SJSA1 (cell line): ENCODE results near the gene HOMER1. TPM values are rescaled to one million over a fixed set of nuclear protein-coding genes. Genes with fewer than 3 reads are reported as not detected.
A peak's percentile ranks its signal among the peaks of the same experiment; 100 is the strongest.

Source experiments
- DNase-seq, 2 experiments: peaks; one replicate each; pipeline ENCODE4 v3.0.0-alpha.2; 2015 to 2020; ENCODE audit warnings: low spot score in 2 of 2, low read depth in 1 of 2
- H3K27ac ChIP-seq: fragments of 250-450 bp; sonication (Bioruptor Pico); 2 replicates; pipeline ENCODE4 v1.5.1; 2020; ENCODE audit warnings: mild to moderate bottlenecking, moderate library complexity
- H3K27me3 ChIP-seq: fragments of 250-450 bp; sonication (Bioruptor Pico); replicated peaks from 2 replicates; pipeline ENCODE4 v1.5.1; 2020; ENCODE audit warnings: mild to moderate bottlenecking, moderate library complexity
- H3K36me3 ChIP-seq: fragments of 250-450 bp; sonication (Bioruptor Pico); 2 replicates; pipeline ENCODE4 v1.5.1; 2020; ENCODE audit warnings: mild to moderate bottlenecking
- H3K4me1 ChIP-seq: fragments of 250-450 bp; sonication (Bioruptor Pico); replicated peaks from 2 replicates; pipeline ENCODE4 v1.6.1; 2021; ENCODE audit warnings: mild to moderate bottlenecking
- H3K4me3 ChIP-seq: fragments of 250-450 bp; sonication (Bioruptor Pico); 2 replicates; pipeline ENCODE4 v1.5.1; 2020; ENCODE audit warnings: mild to moderate bottlenecking
- H3K9me3 ChIP-seq: fragments of 250-450 bp; sonication (Bioruptor Pico); replicated peaks from 2 replicates; pipeline ENCODE4 v1.5.1; 2020; ENCODE audit warnings: mild to moderate bottlenecking
- total RNA-seq: library from RNA; depleted of rRNA; stranded (reverse); fragments of >200 nt; shearing (Covaris generic); gene quantifications from 2 replicates; pipeline ENCODE4 v1.2.3, GENCODE V29; 2014; rRNA removed

The HOMER1 gene
- 6.5 and 10.7 TPM in 2 replicates for total RNA-seq

DNA sequence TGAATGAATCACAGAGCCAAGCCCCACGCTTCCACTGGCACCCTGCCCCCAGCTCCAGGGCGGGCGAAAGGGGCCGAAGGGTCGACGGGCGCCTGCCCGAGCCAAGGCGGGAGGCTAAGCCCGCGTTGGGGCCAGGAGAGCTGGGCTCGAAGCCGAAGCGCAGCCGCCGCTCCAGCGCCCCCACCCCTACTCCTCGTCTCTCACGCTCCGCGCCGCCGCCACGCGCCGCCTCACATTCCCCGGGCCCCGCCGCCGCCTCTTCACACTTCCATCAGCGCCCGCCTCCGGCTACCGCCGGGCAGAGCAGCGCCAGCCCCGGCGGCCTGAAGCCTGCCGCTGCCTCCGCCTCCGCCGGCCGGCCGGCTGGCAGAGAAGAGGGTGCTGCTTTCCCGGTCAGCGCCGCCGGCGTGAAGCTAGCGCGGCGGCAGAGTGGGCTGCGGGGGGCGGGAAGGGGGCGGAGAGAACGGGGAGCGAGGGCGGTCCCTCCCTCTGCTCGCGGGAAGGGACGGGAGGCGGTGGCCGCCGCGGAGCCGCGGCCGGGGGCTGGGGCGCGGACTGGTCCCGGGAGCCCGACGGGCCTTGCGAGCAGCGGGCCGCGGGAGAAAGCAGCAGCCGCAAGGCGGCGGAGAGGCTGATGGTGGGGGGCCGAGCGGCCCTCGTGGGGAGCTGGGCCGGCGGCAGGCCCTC, at the start of gene HOMER1:
Gene HOMER1, minus strand, starts transcription at position 431 of the 687 bp plus-strand sequence. CDS start 1,360 bp downstream, outside the sequence.
- DNase-seq, result peak; percentile 81 to 85
- Histone ChIP-seq H3K4me1 (peaks cover 7% of the 10 kb centered on the region; the same call in 1 of the 2 replicates), H3K4me3 (peak within 1 kb of the TSS; percentile 83), H3K9me3 (no peaks in the 10 kb centered on the region), H3K36me3 (no peaks in the 10 kb centered on the region), H3K27ac (peak within 1 kb of the TSS; percentile 67), H3K27me3 (no peaks in the 10 kb centered on the region)

GRCh38 chr5:79563247-79563590, 49.3 kb upstream of the HOMER1 start:
- Histone ChIP-seq H3K4me1 (no peaks in the 10 kb centered on the region), H3K4me3 (no peak overlapping the region), H3K27me3 (no peaks in the 10 kb centered on the region), H3K9me3 (no peaks in the 10 kb centered on the region), H3K36me3 (no peaks in the 10 kb centered on the region), H3K27ac (no peak overlapping the region)
- DNase-seq, result no peak

GRCh38 chr5:79562351-79563246, 48.7 kb upstream of the HOMER1 start:
- no peaks in the 10 kb centered on the region for H3K36me3 ChIP-seq
- peak in 1 of 2 experiments; percentile 14 for DNase-seq
- H3K4me1 ChIP-seq, result no peaks in the 10 kb centered on the region
- no peaks in the 10 kb centered on the region for H3K27me3 ChIP-seq
- no peaks in the 10 kb centered on the region for H3K9me3 ChIP-seq
- no peak overlapping the region for H3K27ac ChIP-seq
- H3K4me3 ChIP-seq, result no peak overlapping the region

DNA sequence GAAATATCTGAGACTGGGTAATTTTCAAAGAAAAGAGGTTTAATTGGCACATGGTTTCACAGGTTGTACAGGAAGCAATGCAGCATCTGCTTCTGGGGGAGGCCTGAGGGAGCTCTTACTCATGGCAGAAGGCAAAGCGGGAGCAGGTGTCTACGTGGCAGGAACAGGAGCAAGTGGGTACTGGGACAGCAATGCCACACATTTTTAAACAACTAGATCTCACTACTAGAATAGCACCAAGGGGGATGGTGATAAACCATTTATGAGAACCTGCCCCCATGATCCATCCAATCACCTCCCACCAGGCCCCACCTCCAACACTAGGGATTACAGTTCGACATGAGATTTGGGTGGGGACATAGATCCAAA, 47.6 kb upstream of the HOMER1 start:
- Histone ChIP-seq H3K27me3 (no peaks in the 10 kb centered on the region), H3K4me1 (no peaks in the 10 kb centered on the region), H3K9me3 (no peaks in the 10 kb centered on the region), H3K4me3 (no peak overlapping the region), H3K27ac (no peak overlapping the region), H3K36me3 (no peaks in the 10 kb centered on the region)
- no peak for DNase-seq

DNA sequence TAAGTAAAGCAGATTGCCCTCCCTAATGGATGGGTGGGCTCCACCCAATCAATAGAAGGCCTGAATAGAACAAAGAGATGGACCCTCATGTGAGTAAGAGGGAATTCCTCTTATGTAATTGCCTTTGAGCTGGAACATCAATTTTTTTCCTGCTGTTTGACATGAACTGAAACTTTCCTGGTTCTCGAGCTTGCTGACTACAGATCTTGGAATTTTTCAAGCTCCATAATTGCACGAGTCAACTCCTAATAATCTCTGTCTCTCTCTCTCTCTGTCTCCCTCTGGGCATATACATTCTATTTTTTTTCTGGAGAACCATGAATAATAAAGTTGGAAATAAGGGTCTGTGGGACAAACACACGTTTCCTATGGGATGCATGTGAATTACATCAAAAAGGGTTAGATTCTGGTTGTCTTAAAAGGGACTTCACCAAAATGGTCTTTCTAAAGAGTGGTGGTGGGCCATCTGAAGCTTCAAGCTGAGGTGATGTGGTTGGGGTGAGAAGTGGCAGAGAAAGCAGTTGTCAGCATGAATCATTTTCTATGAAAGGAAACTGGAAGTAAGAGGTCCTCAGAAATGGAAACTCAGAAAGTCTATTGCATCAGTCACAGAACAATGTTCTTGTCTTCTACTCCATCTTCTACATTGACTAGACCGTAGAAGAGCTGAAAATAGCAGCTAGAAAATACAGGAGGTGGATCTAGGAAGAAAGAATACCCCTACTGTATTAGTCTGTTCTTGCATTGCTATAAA, 47.0 kb upstream of the HOMER1 start:
- H3K27me3 ChIP-seq, result no peaks in the 10 kb centered on the region
- no peak overlapping the region for H3K4me3 ChIP-seq
- H3K27ac ChIP-seq, result no peak overlapping the region
- H3K4me1 ChIP-seq, result no peaks in the 10 kb centered on the region
- H3K36me3 ChIP-seq, result no peaks in the 10 kb centered on the region
- no peak for DNase-seq
- H3K9me3 ChIP-seq, result no peaks in the 10 kb centered on the region

- no peak for DNase-seq
- Histone ChIP-seq H3K4me1 (no peaks in the 10 kb centered on the region), H3K27ac (no peak overlapping the region), H3K4me3 (no peak overlapping the region), H3K9me3 (no peaks in the 10 kb centered on the region), H3K27me3 (no peaks in the 10 kb centered on the region), H3K36me3 (no peaks in the 10 kb centered on the region)
Observed at GRCh38 chr5:79555418-79555817, 41.5 kb upstream of the HOMER1 start.

DNA sequence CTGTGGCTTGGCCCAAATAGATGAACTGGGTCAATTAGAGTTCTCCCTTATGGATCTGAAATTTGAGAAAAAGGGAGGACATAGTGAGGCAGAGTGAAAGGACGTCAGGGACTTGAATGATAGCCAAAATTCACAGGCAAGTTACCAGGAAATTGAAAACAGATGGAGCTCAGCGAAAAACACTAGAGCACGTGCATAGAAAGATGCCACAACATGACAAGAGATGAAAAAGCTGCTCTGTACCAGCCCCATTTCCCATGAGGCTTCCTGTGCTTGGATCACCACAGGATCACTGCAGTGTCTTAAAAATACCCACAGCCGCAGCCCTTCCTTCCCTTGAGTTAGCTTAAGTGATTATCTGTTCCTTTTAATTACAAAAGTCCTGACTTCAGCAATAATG, 39.0 kb upstream of the HOMER1 start:
- Histone ChIP-seq H3K4me1 (no peaks in the 10 kb centered on the region), H3K36me3 (no peaks in the 10 kb centered on the region), H3K9me3 (no peaks in the 10 kb centered on the region), H3K27me3 (no peaks in the 10 kb centered on the region), H3K4me3 (no peak overlapping the region), H3K27ac (no peak overlapping the region)
- DNase-seq, result no peak

DNA sequence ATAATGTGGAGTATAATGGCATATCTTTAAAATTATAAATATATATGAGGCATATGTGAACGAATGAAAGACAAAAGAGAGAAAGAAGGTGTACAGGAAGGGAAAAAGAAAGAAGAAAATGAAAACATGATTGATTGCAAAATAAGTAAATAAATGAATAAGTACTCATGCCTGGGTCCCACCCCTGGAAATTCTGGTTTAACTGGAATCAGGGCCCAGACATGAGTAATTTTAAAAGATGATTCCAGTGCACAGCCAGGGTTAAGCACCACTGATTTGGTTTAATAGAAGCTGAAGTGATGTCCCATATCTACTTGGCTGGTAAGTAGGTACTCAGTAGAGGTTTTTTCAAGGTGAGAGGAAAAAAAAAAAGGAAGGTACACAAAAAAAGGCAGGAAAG, 34.0 kb upstream of the HOMER1 start:
- Histone ChIP-seq H3K36me3 (no peaks in the 10 kb centered on the region), H3K27ac (no peak overlapping the region), H3K4me1 (peaks cover 10% of the 10 kb centered on the region), H3K9me3 (no peaks in the 10 kb centered on the region), H3K27me3 (no peaks in the 10 kb centered on the region), H3K4me3 (no peak overlapping the region)
- no peak for DNase-seq

GRCh38 chr5:79547429-79547822, 33.5 kb upstream of the HOMER1 start:
- H3K27me3 ChIP-seq, result no peaks in the 10 kb centered on the region
- DNase-seq, result no peak
- no peaks in the 10 kb centered on the region for H3K9me3 ChIP-seq
- no peak overlapping the region for H3K27ac ChIP-seq
- H3K4me1 ChIP-seq, result peaks cover 10% of the 10 kb centered on the region
- H3K4me3 ChIP-seq, result no peak overlapping the region
- no peaks in the 10 kb centered on the region for H3K36me3 ChIP-seq

DNA sequence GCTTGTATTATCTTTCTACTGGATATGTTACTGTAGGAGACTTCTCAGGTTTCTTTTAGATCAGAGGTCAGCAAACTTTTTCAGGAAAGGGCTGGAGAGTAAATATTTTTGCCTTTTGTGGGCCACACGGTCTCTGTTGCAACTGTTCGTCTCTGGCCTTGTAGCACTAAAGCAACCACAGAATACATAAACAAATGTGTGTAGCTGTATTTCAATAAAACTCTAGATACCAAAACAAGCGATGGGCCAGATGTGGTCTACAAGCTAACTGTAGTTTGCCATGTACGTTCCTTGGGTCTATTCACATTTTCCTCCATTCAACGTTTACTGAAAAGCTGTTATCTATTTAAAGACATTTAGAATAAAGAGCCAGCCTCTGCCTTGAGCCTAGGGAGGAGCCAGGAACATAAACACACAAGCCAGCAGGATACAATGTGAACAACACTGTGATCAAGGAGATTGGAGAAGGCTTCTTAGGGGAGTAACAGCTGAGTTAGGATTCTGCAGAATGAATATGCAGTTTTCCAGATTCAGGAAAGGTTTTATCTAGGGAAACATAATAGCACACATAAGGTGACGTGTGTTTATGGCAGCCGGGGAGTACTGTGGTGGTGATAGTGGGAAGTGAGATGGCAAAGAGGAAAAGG, 33.0 kb upstream of the HOMER1 start:
- peak in 1 of 2 experiments; percentile 56 for DNase-seq
- Histone ChIP-seq H3K9me3 (no peaks in the 10 kb centered on the region), H3K36me3 (no peaks in the 10 kb centered on the region), H3K27ac (no peak overlapping the region), H3K4me1 (peaks cover 10% of the 10 kb centered on the region), H3K4me3 (no peak overlapping the region), H3K27me3 (no peaks in the 10 kb centered on the region)

DNA sequence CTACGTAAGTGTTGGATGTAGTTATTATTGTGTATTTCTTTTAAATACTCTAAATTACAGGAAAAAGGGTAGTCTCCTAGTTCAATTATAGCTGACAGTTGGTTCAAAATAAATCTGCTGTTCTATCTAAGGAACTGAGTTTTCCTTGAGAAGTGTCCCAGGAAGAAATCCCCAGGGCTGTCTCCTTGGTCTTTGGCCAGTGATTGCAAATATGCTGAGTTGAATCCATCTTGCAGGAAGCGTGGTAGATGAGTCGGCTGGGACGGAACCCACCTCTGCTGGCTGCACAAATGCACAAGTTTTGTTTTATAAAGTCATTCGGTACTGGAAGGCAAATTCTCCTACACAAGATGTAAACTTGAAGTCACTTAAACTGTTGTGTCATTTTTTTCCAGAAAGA, 30.2 kb upstream of the HOMER1 start:
- Histone ChIP-seq H3K4me1 (peaks cover 10% of the 10 kb centered on the region), H3K4me3 (no peak overlapping the region), H3K9me3 (no peaks in the 10 kb centered on the region), H3K36me3 (no peaks in the 10 kb centered on the region), H3K27me3 (no peaks in the 10 kb centered on the region), H3K27ac (no peak overlapping the region)
- no peak for DNase-seq

DNA sequence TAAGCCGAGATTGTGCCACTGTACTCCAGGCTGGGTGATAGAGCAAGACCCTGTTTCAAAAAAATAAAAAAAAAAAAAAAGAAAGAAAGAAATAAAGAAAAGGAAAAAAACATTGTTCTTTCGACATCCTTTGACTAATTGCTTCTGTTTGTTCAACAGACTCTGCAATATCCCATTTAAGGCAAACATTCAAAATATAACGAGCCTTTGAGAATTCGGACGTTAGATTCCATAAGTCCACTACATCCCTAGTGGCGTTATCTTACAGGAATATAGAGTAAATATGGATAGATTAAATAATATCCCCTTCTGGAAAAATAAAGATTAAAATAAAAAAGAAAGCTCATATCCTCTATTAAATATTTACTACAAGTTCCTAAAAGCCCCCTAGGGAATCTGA, 27.0 kb upstream of the HOMER1 start:
- H3K9me3 ChIP-seq, result no peaks in the 10 kb centered on the region
- no peak overlapping the region for H3K27ac ChIP-seq
- H3K27me3 ChIP-seq, result peaks cover 7% of the 10 kb centered on the region
- no peaks in the 10 kb centered on the region for H3K4me1 ChIP-seq
- H3K4me3 ChIP-seq, result no peak overlapping the region
- H3K36me3 ChIP-seq, result no peaks in the 10 kb centered on the region
- no peak for DNase-seq

GRCh38 chr5:79536193-79536906, 22.4 kb upstream of the HOMER1 start:
- no peak for DNase-seq
- Histone ChIP-seq H3K36me3 (no peaks in the 10 kb centered on the region), H3K9me3 (no peaks in the 10 kb centered on the region), H3K27me3 (peaks cover 7% of the 10 kb centered on the region), H3K4me3 (no peak overlapping the region), H3K27ac (no peak overlapping the region), H3K4me1 (no peaks in the 10 kb centered on the region)
